ENCODE results near the gene LRRC39.
"Not testable (repeated sequence)": the region's sequence is repeated elsewhere in the genome, so short reads cannot be mapped to it uniquely, and the experiment has no call there.

- not testable (repeated sequence) for TF ChIP-seq CTCF (IDR thresholded peaks at IDR 0.05; ENCODE audit: insufficient read depth, low read depth, low read length); EZH2 (IDR thresholded peaks at IDR 0.05; ENCODE audit: insufficient read depth, low read length)
These were observed 27.5 kb upstream of the LRRC39 start for GRCh38 chr1:100205593-100205992.
